ENCODE results near the gene CCDC27.

The CCDC27 gene

GRCh38 chr1:3777078-3777547 is 24.9 kb downstream of the CCDC27 start:
- no peak for DNase-seq (ENCODE audit: low spot score)

DNA sequence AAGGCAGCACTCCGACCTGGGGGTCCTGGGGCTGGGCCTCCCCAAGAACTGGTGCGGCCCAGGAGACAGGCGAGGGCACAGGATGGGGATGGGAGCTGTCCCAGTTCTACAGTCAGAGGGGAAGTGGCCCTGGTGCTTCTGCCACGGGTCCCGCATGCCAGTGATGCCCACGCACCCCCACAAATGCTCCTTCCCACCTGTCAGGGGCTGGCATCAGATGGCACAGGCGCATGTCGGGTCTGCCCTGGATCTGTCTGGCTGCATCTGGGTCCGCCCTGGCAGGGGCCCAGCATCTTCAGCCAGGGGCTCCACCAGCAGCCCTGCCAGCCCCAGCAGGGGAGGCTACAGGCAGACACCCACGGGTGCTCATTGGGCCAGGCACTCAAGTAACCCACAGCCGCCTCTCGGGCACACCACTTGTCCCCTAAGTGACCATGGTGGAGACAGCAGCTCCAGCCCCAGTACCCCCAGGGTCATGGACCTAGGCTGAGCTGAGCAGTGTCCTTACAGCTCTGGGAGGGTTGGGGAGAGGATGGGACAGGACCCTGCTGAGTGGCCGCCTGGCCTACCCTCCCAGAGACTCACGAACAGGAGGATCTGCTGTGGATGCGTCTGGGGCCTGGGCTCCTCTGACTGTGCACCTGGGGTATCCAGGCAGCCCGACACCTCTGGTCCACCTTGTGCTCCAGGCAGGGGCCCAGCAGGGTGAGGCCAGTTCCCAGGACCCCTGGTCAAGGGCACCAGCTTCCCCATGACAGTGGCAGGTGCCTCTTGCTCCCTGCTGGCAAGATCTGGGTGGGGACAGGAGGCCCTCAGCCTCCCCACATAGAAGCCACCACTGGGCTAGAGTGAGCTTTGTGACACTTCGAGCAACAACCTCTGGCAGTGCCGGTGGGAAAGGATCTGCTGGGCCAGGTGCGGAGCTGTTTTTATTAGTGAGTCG is 25.7 kb downstream of the CCDC27 start:
- no peak for DNase-seq (ENCODE audit: low spot score)

DNA sequence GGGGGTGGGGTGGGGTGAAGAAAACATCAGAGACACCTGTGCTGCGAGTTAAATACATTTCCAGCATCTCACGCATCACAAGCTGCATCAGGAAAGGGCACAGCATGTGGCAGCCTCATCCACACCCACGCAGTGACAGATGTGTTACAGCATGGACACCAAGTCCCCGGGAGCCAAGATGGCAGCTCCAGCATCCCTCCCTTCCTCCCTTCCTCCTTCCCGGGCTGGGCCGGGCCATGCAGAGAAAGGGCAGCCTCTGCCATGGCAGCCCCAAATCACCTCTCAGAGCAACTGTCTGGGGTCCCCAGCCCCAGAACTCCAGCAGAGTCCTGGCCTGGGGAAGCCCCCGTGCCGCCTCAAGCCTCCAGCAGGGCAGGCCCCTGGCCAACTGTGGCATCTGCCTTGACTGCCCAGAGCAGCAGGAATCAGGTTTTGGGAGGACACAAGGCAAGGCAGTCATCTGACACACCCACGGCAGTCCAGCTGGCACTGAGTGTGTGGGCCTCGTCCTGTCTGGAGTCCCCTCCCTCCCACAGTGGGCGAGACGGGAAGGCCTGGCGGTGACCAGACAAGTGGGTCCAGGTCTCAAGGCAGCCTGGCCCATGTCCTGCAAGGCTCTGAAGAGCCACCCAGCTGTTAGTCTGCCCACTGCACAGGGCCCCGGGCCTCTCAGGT is 26.5 kb downstream of the CCDC27 start:
- DNase-seq (ENCODE audit: low spot score) = no peak

- DNase-seq (ENCODE audit: low spot score) = no peak
These were observed 27.1 kb downstream of the CCDC27 start for GRCh38 chr1:3779265-3779911.

DNA sequence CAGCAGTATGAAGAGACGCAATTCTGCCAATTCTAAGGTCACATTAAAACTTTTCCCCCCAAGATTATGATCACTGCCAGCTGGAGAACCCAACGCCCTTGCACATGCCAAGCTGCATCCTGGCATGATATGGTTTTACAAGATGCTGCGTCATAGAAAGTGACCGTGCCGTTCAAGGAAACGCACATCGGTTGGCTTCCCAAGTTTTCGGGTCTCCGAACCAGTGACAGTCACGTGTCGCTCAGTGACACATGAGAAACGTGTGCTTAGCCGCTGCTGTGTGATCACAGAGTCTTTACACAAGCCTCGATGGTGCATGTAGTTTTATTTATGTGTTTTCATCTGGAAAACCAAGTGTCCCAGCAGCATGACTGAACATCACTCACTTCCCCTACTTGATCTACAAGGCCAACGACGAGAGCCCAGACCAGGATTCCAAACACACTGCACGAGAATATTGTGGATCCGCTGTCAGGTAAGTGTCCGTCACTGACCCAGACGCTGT is 27.7 kb downstream of the CCDC27 start:
- DNase-seq (ENCODE audit: low spot score) = no peak

DNA sequence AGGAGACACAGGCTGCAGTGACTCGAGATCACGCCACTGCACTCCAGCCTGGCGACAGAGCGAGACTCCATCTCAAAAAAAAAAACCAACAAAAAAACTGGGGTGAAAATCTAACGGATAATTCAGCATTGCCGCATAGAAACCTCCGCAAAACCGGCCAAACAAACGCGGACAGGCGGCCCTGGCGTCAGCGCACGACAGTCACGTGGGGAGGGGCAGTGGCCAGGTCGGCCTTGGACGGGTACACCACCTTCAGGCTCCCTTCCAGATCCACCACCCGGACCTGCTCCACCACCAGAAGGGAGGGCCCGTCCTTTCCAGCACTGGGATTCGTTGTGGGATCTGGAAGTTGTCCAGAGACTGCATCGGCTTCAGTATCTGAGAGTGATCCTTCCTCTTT is 28.7 kb downstream of the CCDC27 start:
- DNase-seq (ENCODE audit: low spot score) = no peak

GRCh38 chr1:3783651-3784474 is 31.6 kb downstream of the CCDC27 start:
- no peak for DNase-seq (ENCODE audit: low spot score)

GRCh38 chr1:3785045-3785444 is 32.8 kb downstream of the CCDC27 start:
- DNase-seq (ENCODE audit: low spot score) = no peak

DNA sequence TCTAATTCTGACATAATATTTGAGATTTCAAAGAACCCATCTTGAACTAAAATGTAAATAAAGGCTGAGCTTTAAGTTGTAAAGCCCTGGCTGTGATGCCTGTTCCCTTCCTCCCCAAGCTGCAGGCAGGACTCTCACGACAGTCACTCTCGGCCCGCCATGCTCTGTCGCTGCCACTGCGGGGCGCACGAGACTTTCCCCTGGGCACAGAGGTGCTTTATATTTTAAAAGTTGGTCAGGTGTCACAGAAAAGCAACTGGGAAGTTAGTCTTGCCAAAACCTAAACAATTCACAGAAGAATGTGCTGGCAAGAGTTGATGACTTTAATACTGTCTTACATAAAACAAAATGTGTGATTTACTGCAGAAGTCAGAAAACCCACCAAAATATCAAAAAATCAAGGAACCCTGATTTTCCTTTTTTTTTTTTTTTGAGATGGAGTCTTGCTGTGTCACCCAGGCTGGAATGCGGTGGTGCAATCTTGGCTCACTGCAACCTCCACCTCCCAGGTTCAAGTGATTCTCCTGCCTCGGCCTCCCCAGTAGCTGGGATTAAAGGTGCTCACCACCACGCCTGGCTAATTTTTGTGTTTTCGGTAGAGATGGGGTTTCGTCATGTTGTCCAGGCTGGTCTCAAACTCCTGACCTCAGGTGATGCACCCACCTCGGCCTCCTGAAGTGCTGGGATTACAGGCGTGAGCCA is 33.4 kb downstream of the CCDC27 start:
- no peak for DNase-seq (ENCODE audit: low spot score)

GRCh38 chr1:3786468-3787348 is 34.5 kb downstream of the CCDC27 start:
- no peak for DNase-seq (ENCODE audit: low spot score)

- no peak for DNase-seq (ENCODE audit: low spot score)
These were observed 35.1 kb downstream of the CCDC27 start for GRCh38 chr1:3787349-3787715.

DNA sequence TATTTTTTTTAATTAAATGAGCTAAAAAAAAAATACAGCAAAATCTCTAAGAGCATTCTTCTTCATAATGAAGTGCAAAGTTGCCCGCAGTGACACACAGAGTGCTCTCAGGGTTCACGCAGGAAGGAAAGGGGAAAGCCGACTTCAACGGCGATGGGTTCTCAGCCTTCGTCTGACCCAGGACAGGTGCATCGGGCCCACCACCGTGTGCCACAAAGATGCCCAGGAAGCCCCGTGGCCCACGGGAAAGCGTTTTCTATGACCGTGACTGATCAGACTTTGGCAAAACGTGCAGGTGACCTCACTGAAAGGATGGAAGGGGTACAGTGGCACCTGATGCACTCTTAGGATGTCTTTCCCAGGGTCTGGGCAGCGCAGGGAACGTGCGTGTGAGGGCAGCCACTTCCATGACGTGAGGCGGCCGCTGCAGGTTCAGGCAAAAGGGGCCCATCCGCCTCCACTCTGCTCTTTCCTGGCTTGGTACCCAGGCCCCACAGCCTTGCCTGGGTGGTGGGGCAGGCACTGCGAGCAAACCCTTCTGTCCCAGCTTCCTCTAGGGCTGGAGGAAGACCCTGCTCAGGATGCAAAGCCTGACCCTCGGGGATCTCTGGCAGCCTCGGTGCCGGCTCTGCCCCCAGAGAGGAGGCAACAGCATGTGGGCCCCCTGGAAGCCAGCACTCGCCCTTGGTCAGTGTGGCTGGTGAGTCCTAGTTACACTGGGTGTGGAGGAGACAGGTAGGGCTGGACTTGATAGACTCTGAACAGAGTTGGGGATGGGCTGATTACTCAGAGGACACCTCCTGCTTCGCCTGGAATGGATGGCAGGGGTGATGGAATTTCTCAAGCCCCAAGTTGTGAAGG is 35.7 kb downstream of the CCDC27 start:
- DNase-seq (ENCODE audit: low spot score) = no peak

DNA sequence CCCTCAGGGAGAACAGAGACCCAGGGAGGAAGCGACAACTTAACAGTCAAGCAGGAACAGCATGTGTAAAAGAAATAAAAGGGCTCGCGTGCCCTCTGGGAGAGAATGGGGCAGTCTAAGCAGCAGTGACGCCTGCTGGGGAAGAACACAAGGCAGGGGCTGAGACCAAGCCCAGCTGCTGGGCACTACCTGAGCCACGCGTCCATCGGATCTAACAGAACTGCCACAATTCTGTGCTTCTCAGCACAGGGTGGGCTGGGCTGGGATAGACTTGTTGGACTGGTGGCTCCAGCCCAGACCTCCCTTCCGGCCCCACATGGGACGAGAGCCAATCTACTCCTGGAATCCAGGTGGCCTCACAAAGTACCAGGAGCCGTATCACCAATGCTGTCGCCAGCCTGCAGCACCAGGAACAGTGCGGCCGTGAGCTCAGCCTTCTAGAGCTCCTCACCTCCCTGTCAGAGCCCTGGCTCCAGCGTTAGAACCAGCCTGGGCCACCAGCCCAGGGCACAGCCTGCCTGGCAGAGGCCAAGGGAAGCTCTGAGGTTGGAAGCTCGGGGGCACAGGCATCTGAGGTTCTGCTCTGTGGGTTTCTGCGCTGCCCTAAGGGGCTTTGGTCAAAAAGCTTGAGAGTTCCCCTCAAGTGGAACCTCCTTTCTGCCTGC is 36.6 kb downstream of the CCDC27 start:
- no peak for DNase-seq (ENCODE audit: low spot score)

GRCh38 chr1:3789421-3790300 is 37.4 kb downstream of the CCDC27 start:
- DNase-seq (ENCODE audit: low spot score) = no peak

GRCh38 chr1:3790500-3790923 is 38.3 kb downstream of the CCDC27 start:
- DNase-seq (ENCODE audit: low spot score) = no peak

GRCh38 chr1:3790952-3791351 is 38.7 kb downstream of the CCDC27 start:
- DNase-seq (ENCODE audit: low spot score) = no peak

DNA sequence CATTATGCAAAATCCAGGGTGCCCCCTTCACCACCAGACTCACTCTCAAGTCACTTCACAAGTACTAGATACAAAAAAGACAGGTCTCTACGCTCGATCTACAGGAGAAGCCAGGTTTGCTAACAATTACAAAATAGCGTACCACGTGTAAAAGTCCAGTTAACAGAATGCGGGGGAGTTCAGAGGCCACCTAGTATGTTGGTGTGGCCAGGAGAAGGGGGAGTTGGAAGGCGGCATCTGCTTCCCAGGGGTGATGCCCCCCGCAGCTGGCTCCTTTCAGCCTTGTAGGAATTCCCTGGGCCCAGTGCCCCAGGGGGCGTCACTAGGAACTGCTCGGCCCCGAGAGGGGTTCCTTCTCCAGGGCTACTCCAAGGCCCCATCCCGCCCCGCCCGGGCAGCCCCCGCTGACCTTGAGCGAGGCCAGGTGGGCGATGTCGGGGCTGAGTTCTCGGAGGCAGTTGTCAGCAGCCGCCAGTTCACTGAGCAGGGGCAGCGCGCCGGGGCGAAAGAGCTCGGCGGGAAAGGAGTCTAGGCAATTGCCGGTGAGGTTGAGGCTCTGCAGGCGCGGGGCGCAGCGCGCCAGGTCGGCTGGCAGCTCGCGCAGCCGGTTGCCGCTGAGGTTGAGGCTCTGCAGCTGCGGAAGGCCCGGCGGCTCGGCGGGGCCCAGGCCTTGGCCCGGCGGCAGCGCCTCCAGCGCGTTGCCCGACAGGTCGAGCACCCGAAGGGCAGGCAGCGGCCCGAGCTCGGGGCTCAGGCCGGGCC is 43.4 kb downstream of the CCDC27 start:
- no peak for DNase-seq (ENCODE audit: low spot score)
